A673 (cell line): Measurements from ENCODE around the gene C18orf54.

Experiments
- EZH2 ChIP-seq: fragments of 200-600 bp; sonication (generic); IDR thresholded peaks from 2 replicates; pipeline ENCODE4 v1.6.1; 2017; ENCODE audit warnings: borderline replicate concordance, low read depth, mild to moderate bottlenecking, mixed read lengths, antibody characterized with exemption, low read length; ENCODE audit not compliant: poor library complexity, severe bottlenecking
- TF ChIP-seq, protein P1 (sequence below): fragments of 300-800, 200-600 bp; sonication (generic); conservative IDR thresholded peaks from 2 replicates; pipeline ENCODE4 v1.5.1; 2017; ENCODE audit warnings: low read depth, mild to moderate bottlenecking, antibody characterized with exemption, low read length, moderate library complexity, mixed read lengths

- TF ChIP-seq, protein P1, sequence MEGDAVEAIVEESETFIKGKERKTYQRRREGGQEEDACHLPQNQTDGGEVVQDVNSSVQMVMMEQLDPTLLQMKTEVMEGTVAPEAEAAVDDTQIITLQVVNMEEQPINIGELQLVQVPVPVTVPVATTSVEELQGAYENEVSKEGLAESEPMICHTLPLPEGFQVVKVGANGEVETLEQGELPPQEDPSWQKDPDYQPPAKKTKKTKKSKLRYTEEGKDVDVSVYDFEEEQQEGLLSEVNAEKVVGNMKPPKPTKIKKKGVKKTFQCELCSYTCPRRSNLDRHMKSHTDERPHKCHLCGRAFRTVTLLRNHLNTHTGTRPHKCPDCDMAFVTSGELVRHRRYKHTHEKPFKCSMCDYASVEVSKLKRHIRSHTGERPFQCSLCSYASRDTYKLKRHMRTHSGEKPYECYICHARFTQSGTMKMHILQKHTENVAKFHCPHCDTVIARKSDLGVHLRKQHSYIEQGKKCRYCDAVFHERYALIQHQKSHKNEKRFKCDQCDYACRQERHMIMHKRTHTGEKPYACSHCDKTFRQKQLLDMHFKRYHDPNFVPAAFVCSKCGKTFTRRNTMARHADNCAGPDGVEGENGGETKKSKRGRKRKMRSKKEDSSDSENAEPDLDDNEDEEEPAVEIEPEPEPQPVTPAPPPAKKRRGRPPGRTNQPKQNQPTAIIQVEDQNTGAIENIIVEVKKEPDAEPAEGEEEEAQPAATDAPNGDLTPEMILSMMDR: peak; percentile 29; the same call in 1 of the 2 replicates
- TF ChIP-seq EZH2: no peak
Measured at GRCh38 chr18:54357660-54358494, at the start of gene C18orf54, which contains the start of gene STARD6.
